ENCODE measurements around the gene SLAMF8.

- TF ChIP-seq POLR2A (IDR thresholded peaks at IDR 0.05; ENCODE audit: low read length) (no peak), GATA1 (IDR thresholded peaks at IDR 0.05; ENCODE audit: low read depth, low read length) (no peak)
These were observed 1.5 kb downstream of the SLAMF8 start for GRCh38 chr1:159828176-159828575.

All from erythroblast (primary cell).